ENCODE measurements around the gene GNAL. TPM values are rescaled to one million over a fixed set of nuclear protein-coding genes. Genes with fewer than 3 reads are reported as not detected.

The GNAL gene
- total RNA-seq, 1 experiment from 2014 or later = 28.4 TPM

- no peaks in the 10 kb centered on the region for H3K4me1 Mint-ChIP-seq (ENCODE audit: low read depth, unreplicated experiment)
- ChIA-PET POLR2A (no interaction called here), CTCF (no interaction called here)
- DNase-seq = no peak
- H3K27me3 Mint-ChIP-seq (ENCODE audit: insufficient read depth, unreplicated experiment) = peaks cover 6% of the 10 kb centered on the region
- H3K4me3 ChIP-seq (ENCODE audit: low read depth, low read length) = no peak overlapping the region
- H3K9me3 ChIP-seq = no peaks in the 10 kb centered on the region
- H3K36me3 ChIP-seq (ENCODE audit: control insufficient read depth, insufficient read depth, low read length) = no peaks in the 10 kb centered on the region
- no peaks in the 10 kb centered on the region for H3K9me3 Mint-ChIP-seq (ENCODE audit: unreplicated experiment)
- no peaks in the 10 kb centered on the region for H3K36me3 Mint-ChIP-seq (ENCODE audit: insufficient read depth, unreplicated experiment)
- no peaks in the 10 kb centered on the region for H3K27me3 ChIP-seq (replicated peaks; ENCODE audit: control insufficient read depth, insufficient read depth, low read length)
- no TSS peak for BruUV-seq (replicated peaks)
- H3K4me1 ChIP-seq = no peaks in the 10 kb centered on the region
- TF ChIP-seq CTCF (IDR thresholded peaks at IDR 0.05; ENCODE audit: insufficient read depth in 1 of 2, low read depth in 1 of 2, low read length in 1 of 2, severe bottlenecking in 1 of 2, unreplicated experiment in 1 of 2) = no peak
- intact Hi-C loops (cut with micrococcal nuclease; ENCODE audit: unreplicated experiment) = no loop called here
- no peak overlapping the region for H3K4me3 Mint-ChIP-seq (ENCODE audit: unreplicated experiment)
- H3K27ac Mint-ChIP-seq (ENCODE audit: unreplicated experiment) = no peak overlapping the region
Observed at GRCh38 chr18:11674119-11674518, 14.9 kb upstream of the GNAL start.

DNA sequence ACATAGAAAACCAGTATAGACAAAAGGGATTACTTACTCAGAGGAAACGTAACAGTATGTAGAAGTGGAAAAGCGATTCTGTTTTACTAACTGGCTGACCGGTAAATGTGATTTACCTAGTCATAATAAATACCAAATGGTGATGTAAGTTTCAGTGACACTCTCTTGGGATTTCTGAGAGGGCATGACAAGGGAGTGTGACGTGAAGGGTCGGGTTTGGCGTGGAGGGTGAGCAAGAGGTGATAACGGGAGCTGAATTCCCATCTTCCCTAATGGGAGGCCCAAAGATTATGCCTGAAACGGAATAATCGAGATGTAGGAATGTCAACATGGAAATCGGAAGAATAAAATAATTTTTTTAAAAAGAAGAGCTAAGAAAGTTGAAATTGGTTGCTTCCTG is 12.7 kb upstream of the GNAL start:
- Mint-ChIP-seq H3K27me3 (ENCODE audit: insufficient read depth, unreplicated experiment) (peaks cover 9% of the 10 kb centered on the region), H3K27ac (ENCODE audit: unreplicated experiment) (no peak overlapping the region), H3K4me3 (ENCODE audit: unreplicated experiment) (no peak overlapping the region), H3K4me1 (ENCODE audit: low read depth, unreplicated experiment) (no peaks in the 10 kb centered on the region), H3K9me3 (ENCODE audit: unreplicated experiment) (no peaks in the 10 kb centered on the region), H3K36me3 (ENCODE audit: insufficient read depth, unreplicated experiment) (no peaks in the 10 kb centered on the region)
- H3K4me3 ChIP-seq (ENCODE audit: low read depth, low read length) = no peak overlapping the region
- H3K36me3 ChIP-seq (ENCODE audit: control insufficient read depth, insufficient read depth, low read length) = no peaks in the 10 kb centered on the region
- ChIA-PET POLR2A (no interaction called here), CTCF (no interaction called here)
- no peak for TF ChIP-seq CTCF (IDR thresholded peaks at IDR 0.05; ENCODE audit: insufficient read depth in 1 of 2, low read depth in 1 of 2, low read length in 1 of 2, severe bottlenecking in 1 of 2, unreplicated experiment in 1 of 2)
- DNase-seq = no peak
- H3K9me3 ChIP-seq = no peaks in the 10 kb centered on the region
- intact Hi-C loops (cut with micrococcal nuclease; ENCODE audit: unreplicated experiment) = no loop called here
- H3K27me3 ChIP-seq (replicated peaks; ENCODE audit: control insufficient read depth, insufficient read depth, low read length) = no peaks in the 10 kb centered on the region
- H3K4me1 ChIP-seq = no peaks in the 10 kb centered on the region
- no TSS peak for BruUV-seq (replicated peaks)

DNA sequence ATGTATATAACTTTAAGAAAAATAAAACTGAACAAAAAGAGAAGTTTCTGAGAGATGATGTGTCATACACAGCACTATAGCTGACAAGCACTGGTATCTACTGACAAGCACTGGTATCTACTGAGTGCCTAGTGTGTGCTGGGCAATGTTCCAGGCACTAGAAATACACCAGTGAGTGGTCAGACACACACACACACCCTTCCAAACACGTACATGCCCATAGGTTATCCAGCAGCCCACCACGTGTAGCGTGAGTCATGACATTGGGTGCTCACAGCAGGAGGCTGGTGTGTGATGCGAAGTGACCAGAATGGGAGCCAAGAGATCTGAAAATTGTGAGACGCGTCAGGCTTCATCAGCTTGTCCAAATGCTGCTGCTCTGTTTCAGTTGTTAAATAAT is 12.2 kb upstream of the GNAL start:
- Mint-ChIP-seq H3K27me3 (ENCODE audit: insufficient read depth, unreplicated experiment) (peaks cover 9% of the 10 kb centered on the region), H3K4me1 (ENCODE audit: low read depth, unreplicated experiment) (no peaks in the 10 kb centered on the region), H3K36me3 (ENCODE audit: insufficient read depth, unreplicated experiment) (no peaks in the 10 kb centered on the region), H3K27ac (ENCODE audit: unreplicated experiment) (no peak overlapping the region), H3K9me3 (ENCODE audit: unreplicated experiment) (no peaks in the 10 kb centered on the region), H3K4me3 (ENCODE audit: unreplicated experiment) (no peak overlapping the region)
- H3K4me1 ChIP-seq = no peaks in the 10 kb centered on the region
- H3K9me3 ChIP-seq = no peaks in the 10 kb centered on the region
- intact Hi-C loops (cut with micrococcal nuclease; ENCODE audit: unreplicated experiment) = no loop called here
- ChIA-PET POLR2A (no interaction called here), CTCF (no interaction called here)
- no peak overlapping the region for H3K4me3 ChIP-seq (ENCODE audit: low read depth, low read length)
- no peaks in the 10 kb centered on the region for H3K27me3 ChIP-seq (replicated peaks; ENCODE audit: control insufficient read depth, insufficient read depth, low read length)
- no TSS peak for BruUV-seq (replicated peaks)
- TF ChIP-seq CTCF (IDR thresholded peaks at IDR 0.05; ENCODE audit: insufficient read depth in 1 of 2, low read depth in 1 of 2, low read length in 1 of 2, severe bottlenecking in 1 of 2, unreplicated experiment in 1 of 2) = no peak
- DNase-seq = no peak
- no peaks in the 10 kb centered on the region for H3K36me3 ChIP-seq (ENCODE audit: control insufficient read depth, insufficient read depth, low read length)

Data from Caco-2 (cell line).